Stomach (tissue), 9 donors: ENCODE data around the gene MOB3B. TPM values are rescaled to one million over a fixed set of nuclear protein-coding genes. Genes with fewer than 3 reads are reported as not detected.

Experiments used
- DNase-seq, 2 donors: peaks; one replicate each; pipeline versions ENCODE4 v3.0.0 to v3.0.0-alpha.2; 2013 to 2019
- H3K27ac ChIP-seq, 5 donors: fragments of 200-600 bp in 4 of 5; sonication (generic) in 4 of 5; one replicate each; pipeline ENCODE4 v1.5.1; 2013 to 2019; ENCODE audit warnings: mild to moderate bottlenecking in 1 of 5, moderate library complexity in 1 of 5
- H3K27me3 ChIP-seq, 3 donors: fragments of 200-600 bp; sonication (generic); one replicate each; pipeline ENCODE4 v1.5.1; 2017 to 2019; ENCODE audit warnings: mixed run types in 1 of 3
- H3K36me3 ChIP-seq, 4 donors: fragments of 200-600 bp; sonication (generic); 1 replicate in 3 of 4; 2 replicates in 1 of 4; pipeline ENCODE4 v1.5.1; 2016 to 2019
- H3K4me1 ChIP-seq, 4 donors: fragments of 200-600 bp; sonication (generic); one replicate each; pipeline ENCODE4 v1.5.1; 2016 to 2019
- H3K4me3 ChIP-seq, 4 donors: fragments of 200-600 bp; sonication (generic) in 3 of 4; one replicate each; pipeline ENCODE4 v1.5.1; 2016 to 2019; ENCODE audit warnings: mild to moderate bottlenecking in 1 of 4
- H3K9me3 ChIP-seq, 4 donors: fragments of 200-600 bp; sonication (generic); one replicate each; pipeline ENCODE4 v1.5.1; 2016 to 2019
- EP300 ChIP-seq: sonication (generic); formaldehyde crosslinking; IDR thresholded peaks from one replicate; pipeline ENCODE4 v1.6.1; 2017; ENCODE audit warnings: antibody characterized with exemption
- POLR2A ChIP-seq, 4 donors: fragments of 450-650 bp; IDR thresholded peaks; one replicate each; pipeline ENCODE4 v1.6.1; 2016; ENCODE audit warnings: antibody characterized with exemption in 4 of 4, control low read depth in 2 of 4, mild to moderate bottlenecking in 1 of 4, moderate library complexity in 1 of 4
- POLR2AphosphoS5 ChIP-seq, 3 donors: sonication (generic); formaldehyde crosslinking; IDR thresholded peaks; one replicate each; pipeline ENCODE4 v1.6.1; 2016; ENCODE audit warnings: antibody characterized with exemption in 3 of 3
- WGBS, 5 donors: extraction: QIAGEN DNeasy Blood & Tissue Kit in 3 of 5; methylation state at CpG; one replicate each; pipeline versions ENCODE4 v1.1.5 to v1.1.7; 2013 to 2018; 5-methylcytosine and 5-hydroxymethylcytosine counted together
- intact Hi-C: fragments of 100-400 bp; cut with DNase I; formaldehyde crosslinking; loops from one replicate; pipeline ENCODE4 v1.15.1; 2023; ENCODE audit warnings: low total_unique reads
- polyA plus RNA-seq, 3 donors: library from polyadenylated mRNA; stranded (reverse); fragments of 200-250 nt; gene quantifications; one replicate each; pipeline ENCODE4 v1.2.3, GENCODE V29; 2013
- total RNA-seq, 5 donors: library from RNA; depleted of rRNA; stranded (reverse); fragments of >200 nt; gene quantifications; one replicate each; pipeline versions ENCODE4 v1.1.0 to v1.2.3, GENCODE V29; 2014 to 2016
- TF ChIP-seq, protein P1 (sequence below), 7 experiments: fragments of 450-650 bp in 4 of 7; fragments of 200-600 bp in 3 of 7; sonication (generic) in 3 of 7; IDR thresholded peaks; one replicate each; pipeline ENCODE4 v1.5.1; 2016 to 2019; ENCODE audit warnings: antibody characterized with exemption in 7 of 7, control low read depth in 2 of 7, mild to moderate bottlenecking in 1 of 7
- donor health status: healthy with polysubstance abuse.
- donor health status: Bipolar disorder and iron deficiency.
- donor health status: healthy.

The MOB3B gene
- total and polyA plus RNA-seq, 8 donors, result 4.0 to 32.7 (median 9.7) TPM

DNA sequence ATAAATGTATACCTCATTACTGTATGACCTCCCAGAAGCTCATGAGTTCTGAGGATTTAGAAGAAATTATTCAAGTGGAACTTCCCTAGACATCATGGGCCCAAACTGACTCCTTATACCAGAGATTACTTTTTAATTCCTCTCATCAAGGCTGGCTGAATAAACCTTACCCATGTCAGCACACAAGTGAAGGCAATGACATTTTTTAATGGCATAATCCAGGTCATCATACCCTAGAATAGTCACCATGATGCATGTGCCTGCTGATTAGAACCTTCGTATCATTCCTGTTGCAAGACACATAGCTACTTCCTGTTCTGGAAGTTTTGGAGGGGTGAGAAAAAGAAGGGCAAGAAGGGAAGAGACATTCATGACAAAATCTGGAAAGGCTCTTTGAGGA, 55.3 kb downstream of the MOB3B start:
- TF ChIP-seq, protein P1, sequence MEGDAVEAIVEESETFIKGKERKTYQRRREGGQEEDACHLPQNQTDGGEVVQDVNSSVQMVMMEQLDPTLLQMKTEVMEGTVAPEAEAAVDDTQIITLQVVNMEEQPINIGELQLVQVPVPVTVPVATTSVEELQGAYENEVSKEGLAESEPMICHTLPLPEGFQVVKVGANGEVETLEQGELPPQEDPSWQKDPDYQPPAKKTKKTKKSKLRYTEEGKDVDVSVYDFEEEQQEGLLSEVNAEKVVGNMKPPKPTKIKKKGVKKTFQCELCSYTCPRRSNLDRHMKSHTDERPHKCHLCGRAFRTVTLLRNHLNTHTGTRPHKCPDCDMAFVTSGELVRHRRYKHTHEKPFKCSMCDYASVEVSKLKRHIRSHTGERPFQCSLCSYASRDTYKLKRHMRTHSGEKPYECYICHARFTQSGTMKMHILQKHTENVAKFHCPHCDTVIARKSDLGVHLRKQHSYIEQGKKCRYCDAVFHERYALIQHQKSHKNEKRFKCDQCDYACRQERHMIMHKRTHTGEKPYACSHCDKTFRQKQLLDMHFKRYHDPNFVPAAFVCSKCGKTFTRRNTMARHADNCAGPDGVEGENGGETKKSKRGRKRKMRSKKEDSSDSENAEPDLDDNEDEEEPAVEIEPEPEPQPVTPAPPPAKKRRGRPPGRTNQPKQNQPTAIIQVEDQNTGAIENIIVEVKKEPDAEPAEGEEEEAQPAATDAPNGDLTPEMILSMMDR (IDR thresholded peaks at IDR 0.05), result no peak
- TF ChIP-seq POLR2AphosphoS5 (IDR thresholded peaks at IDR 0.05), result no peak
- no peak for TF ChIP-seq POLR2A (IDR thresholded peaks at IDR 0.05)
- no peak for TF ChIP-seq EP300
- Histone ChIP-seq H3K4me3 (no peak overlapping the region), H3K4me1 (peaks cover 25 to 55% (median 38%) of the 10 kb centered on the region in 4 donors), H3K36me3 (no peaks in the 10 kb centered on the region), H3K9me3 (peaks cover 0 to 6% (median 2%) of the 10 kb centered on the region in 4 donors), H3K27me3 (no peaks in the 10 kb centered on the region), H3K27ac (peak overlapping the region in 3 of 5 donors; percentile 17 to 72 (median 17))
- DNase-seq, result no peak
- intact Hi-C loops, result no loop called here
- WGBS, 5 donors, result 79 to 90% (median 85%) methylated on average over 1 of the region's 1 CpG

GRCh38 chr9:27473111-27473529, 56.5 kb downstream of the MOB3B start:
- no peaks in the 10 kb centered on the region for H3K9me3 ChIP-seq
- H3K4me3 ChIP-seq, result no peak overlapping the region
- intact Hi-C loops, result no loop called here
- H3K4me1 ChIP-seq, result peaks cover 36 to 67% (median 49%) of the 10 kb centered on the region in 4 donors
- DNase-seq, result peak in 1 of 2 donors; percentile 54
- TF ChIP-seq, protein P1 (IDR thresholded peaks at IDR 0.05), result no peak
- TF ChIP-seq POLR2AphosphoS5 (IDR thresholded peaks at IDR 0.05) (peak; percentile 42 to 65 (median 59)), POLR2A (IDR thresholded peaks at IDR 0.05) (no peak), EP300 (peak; percentile 62)
- no peaks in the 10 kb centered on the region for H3K27me3 ChIP-seq
- H3K36me3 ChIP-seq, result no peaks in the 10 kb centered on the region
- WGBS, 5 donors, result 32 to 48% (median 40%) methylated on average over 6 to 7 of the region's 7 CpGs
- peak overlapping the region in 4 of 5 donors; percentile 12 to 72 (median 50) for H3K27ac ChIP-seq

GRCh38 chr9:27472195-27472594, 57.4 kb downstream of the MOB3B start:
- Histone ChIP-seq H3K4me3 (no peak overlapping the region), H3K27me3 (no peaks in the 10 kb centered on the region), H3K36me3 (no peaks in the 10 kb centered on the region), H3K4me1 (peaks cover 36 to 67% (median 50%) of the 10 kb centered on the region in 4 donors), H3K27ac (peak overlapping the region in 2 of 5 donors; percentile 46 to 72), H3K9me3 (no peaks in the 10 kb centered on the region)
- DNase-seq, result no peak
- 48 to 75% (median 71%) methylated on average over 5 of the region's 5 CpGs for WGBS, 5 donors
- TF ChIP-seq, protein P1 (IDR thresholded peaks at IDR 0.05), result no peak
- TF ChIP-seq POLR2AphosphoS5 (IDR thresholded peaks at IDR 0.05) (no peak), POLR2A (IDR thresholded peaks at IDR 0.05) (no peak), EP300 (no peak)
- intact Hi-C loops, result no loop called here

- Histone ChIP-seq H3K27ac (peak overlapping the region in 2 of 5 donors; percentile 46 to 72), H3K9me3 (no peaks in the 10 kb centered on the region), H3K27me3 (no peaks in the 10 kb centered on the region), H3K36me3 (no peaks in the 10 kb centered on the region), H3K4me3 (no peak overlapping the region), H3K4me1 (peaks cover 36 to 67% (median 49%) of the 10 kb centered on the region in 4 donors)
- DNase-seq, result no peak
- WGBS, 5 donors, result 62 to 86% (median 78%) methylated on average over 3 of the region's 3 CpGs
- TF ChIP-seq POLR2A (IDR thresholded peaks at IDR 0.05) (no peak), EP300 (no peak), POLR2AphosphoS5 (IDR thresholded peaks at IDR 0.05) (no peak)
- TF ChIP-seq, protein P1 (IDR thresholded peaks at IDR 0.05), result no peak
- intact Hi-C loops, result no loop called here
These were observed 57.8 kb downstream of the MOB3B start for GRCh38 chr9:27471789-27472188.
